GM12878 (cell line): ENCODE measurements around the gene HTR3C. TPM values are rescaled to one million over a fixed set of nuclear protein-coding genes. Genes with fewer than 3 reads are reported as not detected.

Source experiments
- ATAC-seq: fragments of 200-7000 bp; cut with Tn5 transposase; 3 replicates; pipeline ENCODE4 v1.9.1; 2020; ENCODE audit warnings: mild to moderate bottlenecking, moderate library complexity
- BruUV-seq: library from RNA; stranded (reverse); fragments of 400-500 nt; replicated peaks from 2 replicates; lab custom pipeline; 2021; lab: Mats Ljungman, UMichigan
- CTCF ChIA-PET: fragments of 300-600 bp; sonication (Branson Sonifier 250); formaldehyde crosslinking; extraction: SDS; loops from one replicate; lab custom pipeline; 2021; ENCODE audit warnings: inconsistent platforms; lab: Yijun Ruan, JAX
- POLR2A ChIA-PET: fragments of 350-600 bp; formaldehyde crosslinking; extraction: SDS; loops from one replicate; lab custom pipeline; 2021; ENCODE audit warnings: inconsistent platforms; lab: Charles Lee
- RAD21 ChIA-PET: fragments of 300-600 bp; sonication (Branson Sonifier 250); formaldehyde crosslinking; loops from one replicate; lab custom pipeline; 2023; ENCODE audit warnings: antibody characterized with exemption; ENCODE audit not compliant: unreplicated experiment; lab: Charles Lee
- SMC1A ChIA-PET: fragments of 300-600 bp; sonication (Branson Sonifier 250); formaldehyde crosslinking; loops from one replicate; lab custom pipeline; 2023; ENCODE audit not compliant: unreplicated experiment, uncharacterized antibody; lab: Charles Lee
- DNase-seq: peaks from one replicate; pipeline ENCODE4 v3.0.0-alpha.2; 2011; ENCODE audit warnings: low read depth, low spot score
- FAIRE-seq: peaks from 3 replicates; lab custom pipeline; 2011; peaks lifted over from hg19 to GRCh38; lab: Jason Lieb, UNC
- H2AFZ ChIP-seq: 2 replicates; pipeline ENCODE4 v1.6.0; 2011; ENCODE audit warnings: low read depth, low read length, control low read depth; ENCODE audit not compliant: control insufficient read depth
- H3K27ac ChIP-seq: 2 replicates; pipeline ENCODE4 v1.5.1; 2011; ENCODE audit warnings: control low read depth; ENCODE audit not compliant: control insufficient read depth, insufficient read depth
- H3K27me3 ChIP-seq, 2 experiments: replicated peaks in 1 of 2; 2 replicates each; pipeline versions ENCODE4 v1.6.0 to v1.6.1; 2011; ENCODE audit warnings: low read length in 1 of 2; ENCODE audit not compliant: control insufficient read depth in 2 of 2, insufficient read depth in 2 of 2
- H3K36me3 ChIP-seq, 2 experiments: 2 replicates each; pipeline ENCODE4 v1.5.1; 2011; ENCODE audit warnings: low read length in 1 of 2; ENCODE audit not compliant: control insufficient read depth in 2 of 2, insufficient read depth in 2 of 2
- H3K4me1 ChIP-seq: 2 replicates; pipeline ENCODE4 v1.6.1; 2011; ENCODE audit warnings: mild to moderate bottlenecking, low read length, moderate library complexity, mixed read lengths; ENCODE audit not compliant: control insufficient read depth, insufficient read depth
- H3K4me2 ChIP-seq: 2 replicates; pipeline ENCODE4 v1.6.0; 2011; ENCODE audit warnings: control low read depth; ENCODE audit not compliant: control insufficient read depth, insufficient read depth
- H3K4me3 ChIP-seq: fragments of 200-600 bp; sonication (generic); 2 replicates; pipeline ENCODE4 v1.5.1; 2016
- H3K79me2 ChIP-seq: 2 replicates; pipeline ENCODE4 v1.6.0; 2011; ENCODE audit warnings: low read length; ENCODE audit not compliant: control insufficient read depth, insufficient read depth
- H3K9ac ChIP-seq: 2 replicates; pipeline ENCODE4 v1.8.0; 2011; ENCODE audit warnings: low read length, control low read depth, mixed read lengths; ENCODE audit not compliant: control insufficient read depth, insufficient read depth
- H3K9me3 ChIP-seq: replicated peaks from 3 replicates; pipeline ENCODE4 v1.5.1; 2011; ENCODE audit warnings: mild to moderate bottlenecking, low read length; ENCODE audit not compliant: control insufficient read depth, insufficient read depth
- H4K20me1 ChIP-seq: 2 replicates; pipeline ENCODE4 v1.6.0; 2011; ENCODE audit not compliant: control insufficient read depth, insufficient read depth
- CREM ChIP-seq: IDR thresholded peaks from 2 replicates; pipeline ENCODE4 v1.6.1; 2014; ENCODE audit warnings: antibody characterized with exemption, low read depth
- FOS ChIP-seq: IDR thresholded peaks from 3 replicates; pipeline ENCODE4 v1.6.1; 2011; ENCODE audit warnings: borderline replicate concordance; ENCODE audit not compliant: insufficient read length; ENCODE audit errors: extremely low read depth
- KLF5 ChIP-seq: fragments of 450-650 bp; IDR thresholded peaks from 2 replicates; pipeline ENCODE4 v1.6.1; 2014; ENCODE audit warnings: mild to moderate bottlenecking; ENCODE audit not compliant: partially characterized antibody
- MTA2 ChIP-seq: fragments of 450-650 bp; IDR thresholded peaks from 2 replicates; pipeline ENCODE4 v1.6.1; 2016; ENCODE audit warnings: low read depth, mild to moderate bottlenecking, moderate library complexity
- ZNF217 ChIP-seq: fragments of 450-650 bp; IDR thresholded peaks from 2 replicates; pipeline ENCODE4 v1.6.1; 2017; ENCODE audit warnings: antibody characterized with exemption, mild to moderate bottlenecking
- WGBS: methylation state at CpG from one replicate; pipeline ENCODE4 v1.1.6; 2016; ENCODE audit warnings: low lambda C conversion rate; ENCODE audit not compliant: insufficient replicate concordance, insufficient coverage; ENCODE audit errors: missing lambda C conversion rate; 5-methylcytosine and 5-hydroxymethylcytosine counted together
- in situ Hi-C: fragments of 300-500 bp; cut with MboI; formaldehyde crosslinking; loops from 9 replicates; pipeline ENCODE4 v1.14.3; 2018; ENCODE audit warnings: mixed read lengths
- intact Hi-C: fragments of 100-400 bp; cut with micrococcal nuclease; formaldehyde crosslinking; loops from one replicate; pipeline ENCODE4 v1.14.2; 2022; ENCODE audit not compliant: unreplicated experiment
- polyA plus RNA-seq, 11 experiments: library from polyadenylated mRNA; depleted of rRNA in 4 of 11; unstranded in 6 of 11; stranded (reverse) in 5 of 11; fragments of >200 nt; fragmentation: Nextera tagmentation in 4 of 11; fragmentation: Illumina TruSeq in 1 of 11; extraction: Ambion mirVana in 4 of 11; extraction: Trizol in 1 of 11; gene quantifications; 1 replicate in 1 of 11; 2 replicates in 10 of 11; pipeline versions ENCODE4 v1.2.1 to v1.2.3, GENCODE V29; 2011 to 2016; ENCODE audit warnings: inconsistent platforms in 2 of 11, missing spikeins in 2 of 11, low read depth in 1 of 11
- total RNA-seq, 4 experiments: library from RNA; depleted of rRNA in 3 of 4; stranded (reverse); fragments of >200 nt in 3 of 4; fragmentation: Illumina TruSeq in 1 of 4; extraction: Trizol in 1 of 4; gene quantifications; 2 replicates each; pipeline versions ENCODE4 v1.2.1 to v1.2.3, GENCODE V29; 2013 to 2021

Gene HTR3C
- total and polyA plus RNA-seq, 10 of the 15 experiments (the other 5 are each of a cell fraction or from before 2014, with no cell fraction given) = not detected

DNA sequence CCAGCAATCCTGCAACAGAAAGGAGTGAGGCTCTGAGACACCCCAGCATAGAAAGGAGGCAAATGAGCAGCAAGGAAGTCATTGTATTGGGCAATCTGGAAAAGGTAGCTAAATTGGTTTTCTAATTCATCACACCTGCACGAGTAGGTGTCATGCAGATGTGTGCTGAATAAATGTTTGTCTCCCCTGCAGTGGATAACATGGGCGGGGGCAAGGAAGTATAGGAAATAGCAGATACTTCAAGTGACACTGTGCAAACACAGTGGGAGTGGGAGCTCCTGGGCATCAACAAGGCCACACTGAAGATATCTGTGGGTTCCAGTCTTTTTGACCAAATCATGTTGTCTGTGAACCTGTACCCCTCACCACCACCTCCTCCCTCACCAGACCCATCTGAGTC, 29.6 kb downstream of the HTR3C start:
- H4K20me1 ChIP-seq = no peaks in the 10 kb centered on the region
- ChIA-PET POLR2A (interaction anchor here (0.6 kb wide), 1 partner anchor 856 kb away, joined by 5 read pairs; no protein-coding TSS in a partner anchor), CTCF (no interaction called here), SMC1A (no interaction called here), RAD21 (no interaction called here)
- WGBS = 18% methylated on average over 2 of the region's 2 CpGs
- no peak for ATAC-seq
- no peak overlapping the region for H3K4me3 ChIP-seq
- no peaks in the 10 kb centered on the region for H3K79me2 ChIP-seq
- H3K27ac ChIP-seq = no peak overlapping the region
- no peak overlapping the region for H3K4me2 ChIP-seq
- no peak overlapping the region for H3K9ac ChIP-seq
- no TSS peak for BruUV-seq
- no peaks in the 10 kb centered on the region for H3K27me3 ChIP-seq
- intact Hi-C loops (no loop called here), in situ Hi-C loops (no loop called here)
- no peak for DNase-seq
- TF ChIP-seq ZNF217 (no peak), MTA2 (no peak), CREM (no peak), KLF5 (no peak)
- no peak overlapping the region for H2AFZ ChIP-seq
- no peaks in the 10 kb centered on the region for H3K36me3 ChIP-seq
- peaks cover 8% of the 10 kb centered on the region; the same call in 2 of the 3 replicates for H3K9me3 ChIP-seq
- no peaks in the 10 kb centered on the region for H3K4me1 ChIP-seq
- no peak for FAIRE-seq

DNA sequence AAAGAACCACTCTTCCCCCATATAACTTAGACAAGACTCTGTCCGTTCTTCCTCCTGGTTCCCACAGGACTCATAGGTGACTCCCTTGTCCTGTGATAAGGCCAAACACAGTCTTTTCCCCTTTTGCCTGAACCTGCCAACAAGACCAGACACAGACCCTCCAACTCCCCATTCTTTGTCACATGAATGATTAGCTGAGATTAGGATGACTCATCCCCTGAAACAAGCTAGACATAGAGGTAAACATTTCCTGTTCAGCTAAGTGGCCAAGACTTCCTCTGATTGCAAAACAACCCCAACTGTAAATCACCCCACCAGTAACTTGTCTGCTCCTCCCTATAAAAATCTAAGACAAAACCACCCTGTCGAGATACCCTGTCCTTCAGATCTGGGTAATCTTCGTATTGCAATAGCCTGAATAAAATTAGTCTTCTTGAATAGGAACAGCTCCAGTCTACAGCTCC, 32.6 kb downstream of the HTR3C start:
- no peaks in the 10 kb centered on the region for H3K79me2 ChIP-seq
- BruUV-seq = no TSS peak
- ATAC-seq (no peak), FAIRE-seq (no peak), DNase-seq (no peak)
- no peak overlapping the region for H3K9ac ChIP-seq
- peaks cover 8% of the 10 kb centered on the region; the same call in 2 of the 3 replicates for H3K9me3 ChIP-seq
- H3K4me2 ChIP-seq = no peak overlapping the region
- ChIA-PET CTCF (interaction anchor here (1.4 kb wide), 1 partner anchor 33 kb away, joined by 3 read pairs; no protein-coding TSS in a partner anchor), RAD21 (no interaction called here), SMC1A (no interaction called here), POLR2A (no interaction called here)
- intact Hi-C loops = no loop called here
- no peaks in the 10 kb centered on the region for H3K4me1 ChIP-seq
- H3K36me3 ChIP-seq = no peaks in the 10 kb centered on the region
- WGBS = 21% methylated on average over 3 of the region's 3 CpGs
- no peak overlapping the region for H3K27ac ChIP-seq
- no peak overlapping the region for H3K4me3 ChIP-seq
- in situ Hi-C loops = no loop called here
- H4K20me1 ChIP-seq = no peaks in the 10 kb centered on the region
- H2AFZ ChIP-seq = no peak overlapping the region
- TF ChIP-seq FOS = no peak
- no peaks in the 10 kb centered on the region for H3K27me3 ChIP-seq
